Measurements from ENCODE around the gene TMEM244.
A peak's percentile ranks its signal among the peaks of the same experiment; 100 is the strongest.

TMEM244 gene

DNA sequence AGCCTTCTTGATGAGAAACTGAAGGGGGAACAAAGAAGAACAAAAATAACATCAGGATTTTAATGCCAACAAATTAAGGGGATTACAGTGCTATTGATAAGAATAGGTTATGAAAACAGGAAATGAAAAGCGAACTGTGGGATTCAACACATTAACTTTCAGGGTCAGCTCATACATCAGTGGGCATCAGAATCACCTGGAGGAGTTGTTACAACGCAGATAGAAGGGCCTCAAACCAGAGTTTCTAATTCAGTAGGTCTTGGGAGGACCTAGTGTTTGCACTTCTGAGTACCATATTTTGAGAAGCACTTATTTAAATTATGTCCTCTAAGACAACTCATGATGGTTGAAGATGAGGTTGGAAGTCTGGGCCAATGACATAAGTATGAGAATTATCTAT lies 5.6 kb upstream of the TMEM244 start:
- DNase-seq (ENCODE audit: low read depth), result no peak
- no peaks in the 10 kb centered on the region for H3K27me3 ChIP-seq (replicated peaks; ENCODE audit: control insufficient read depth, insufficient read depth, low read length)
- H3K4me1 ChIP-seq (ENCODE audit: control insufficient read depth, insufficient read depth, low read length), result peaks cover 13% of the 10 kb centered on the region
- H3K9me3 ChIP-seq (ENCODE audit: control insufficient read depth, low read length), result no peaks in the 10 kb centered on the region
- no peaks in the 10 kb centered on the region for H3K36me3 ChIP-seq (ENCODE audit: control insufficient read depth, insufficient read depth, low read length, severe bottlenecking)
- no peak overlapping the region for H3K9ac ChIP-seq (ENCODE audit: low read length)
- H3K4me3 ChIP-seq (ENCODE audit: low read length), result no peak overlapping the region

DNA sequence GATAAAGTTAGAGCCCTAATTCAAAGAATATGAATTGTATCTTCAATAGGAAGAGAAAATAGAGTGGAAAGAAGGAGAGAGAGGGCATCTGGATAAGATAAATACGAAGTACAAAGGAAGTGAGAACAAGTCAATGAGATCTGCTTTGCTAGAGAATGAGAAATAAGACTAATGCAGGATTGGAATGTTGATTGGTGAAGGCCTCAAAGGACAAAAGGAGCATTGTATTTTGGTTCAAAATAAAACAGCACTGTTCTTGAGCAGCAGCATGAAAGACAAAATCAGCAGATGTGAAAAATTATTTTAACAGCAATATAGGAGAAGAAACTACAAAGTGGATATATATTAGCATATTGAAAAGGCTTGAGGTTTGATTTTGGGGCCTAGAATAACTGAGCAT lies 5.1 kb upstream of the TMEM244 start:
- Histone ChIP-seq H3K9ac (ENCODE audit: low read length) (no peak overlapping the region), H3K9me3 (ENCODE audit: control insufficient read depth, low read length) (no peaks in the 10 kb centered on the region), H3K27me3 (replicated peaks; ENCODE audit: control insufficient read depth, insufficient read depth, low read length) (no peaks in the 10 kb centered on the region), H3K4me3 (ENCODE audit: low read length) (no peak overlapping the region), H3K4me1 (ENCODE audit: control insufficient read depth, insufficient read depth, low read length) (peaks cover 13% of the 10 kb centered on the region), H3K36me3 (ENCODE audit: control insufficient read depth, insufficient read depth, low read length, severe bottlenecking) (no peaks in the 10 kb centered on the region)
- DNase-seq (ENCODE audit: low read depth), result no peak

DNA sequence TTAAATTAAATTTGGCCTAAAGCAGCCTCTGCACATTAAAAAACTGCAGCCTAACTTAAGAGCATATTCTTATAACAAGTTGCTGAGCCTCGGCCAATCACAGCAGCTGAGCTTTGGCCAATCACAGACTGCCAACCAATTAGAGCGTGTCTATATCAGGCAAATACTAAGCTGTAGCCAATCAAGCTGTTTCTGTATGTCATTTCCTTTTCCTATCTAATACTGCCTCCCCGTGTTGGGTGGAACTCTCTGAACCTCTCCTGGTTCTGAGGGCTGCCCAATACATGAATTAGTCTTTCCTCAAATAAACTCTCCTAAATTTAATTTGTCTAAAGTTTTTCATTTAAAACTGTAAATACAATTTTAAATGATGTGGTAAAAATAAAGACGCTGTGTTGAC lies 3.9 kb upstream of the TMEM244 start:
- no peaks in the 10 kb centered on the region for H3K27me3 ChIP-seq (replicated peaks; ENCODE audit: control insufficient read depth, insufficient read depth, low read length)
- H3K4me3 ChIP-seq (ENCODE audit: low read length), result no peak overlapping the region
- no peak for DNase-seq (ENCODE audit: low read depth)
- no peak overlapping the region for H3K9ac ChIP-seq (ENCODE audit: low read length)
- H3K36me3 ChIP-seq (ENCODE audit: control insufficient read depth, insufficient read depth, low read length, severe bottlenecking), result no peaks in the 10 kb centered on the region
- no peaks in the 10 kb centered on the region for H3K9me3 ChIP-seq (ENCODE audit: control insufficient read depth, low read length)
- peaks cover 19% of the 10 kb centered on the region for H3K4me1 ChIP-seq (ENCODE audit: control insufficient read depth, insufficient read depth, low read length)

DNA sequence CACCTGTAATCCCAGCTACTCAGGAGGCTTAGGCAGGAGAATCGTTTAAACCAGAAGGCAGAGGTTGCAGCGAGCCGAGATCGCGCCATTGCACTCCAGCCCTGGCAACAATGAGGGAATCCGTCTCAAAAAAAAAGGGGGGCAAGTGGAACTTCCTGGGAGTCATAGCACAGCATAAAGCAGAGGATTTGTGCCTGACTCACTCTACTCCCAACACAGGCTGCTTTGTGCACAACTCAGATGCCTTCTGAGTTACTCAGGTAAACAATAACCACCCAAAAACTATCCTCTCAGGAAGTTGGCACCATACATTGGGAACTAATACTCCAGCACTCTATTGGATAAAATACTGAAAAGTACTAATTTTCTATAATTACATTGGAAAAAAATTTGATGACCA lies 2.5 kb upstream of the TMEM244 start:
- DNase-seq (ENCODE audit: low read depth), result peak; percentile 33
- Histone ChIP-seq H3K4me3 (ENCODE audit: low read length) (no peak overlapping the region), H3K9me3 (ENCODE audit: control insufficient read depth, low read length) (no peaks in the 10 kb centered on the region), H3K36me3 (ENCODE audit: control insufficient read depth, insufficient read depth, low read length, severe bottlenecking) (no peaks in the 10 kb centered on the region), H3K27me3 (replicated peaks; ENCODE audit: control insufficient read depth, insufficient read depth, low read length) (no peaks in the 10 kb centered on the region), H3K9ac (ENCODE audit: low read length) (no peak overlapping the region), H3K4me1 (ENCODE audit: control insufficient read depth, insufficient read depth, low read length) (peaks cover 30% of the 10 kb centered on the region)

DNA sequence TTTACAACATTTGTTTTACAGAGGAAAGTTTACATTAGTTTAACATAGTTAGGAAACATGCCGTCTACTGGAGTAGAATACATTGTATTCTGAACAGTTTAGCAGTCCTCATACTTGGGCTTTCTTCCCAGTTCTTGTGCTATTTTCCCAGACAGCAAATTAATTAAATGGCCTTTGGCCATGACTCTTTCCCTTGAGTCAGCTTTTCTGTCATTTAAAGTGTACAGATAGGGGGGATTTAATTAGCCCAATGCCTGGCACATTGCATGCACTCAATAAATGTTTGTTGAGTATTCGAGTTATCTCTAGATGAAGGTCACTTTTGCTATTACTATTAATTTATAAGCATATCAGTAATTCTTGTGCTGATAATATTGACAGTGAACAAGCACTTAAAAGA lies 1.6 kb downstream of the TMEM244 start:
- peaks cover 23% of the 10 kb centered on the region for H3K4me1 ChIP-seq (ENCODE audit: control insufficient read depth, insufficient read depth, low read length)
- no peak overlapping the region for H3K9ac ChIP-seq (ENCODE audit: low read length)
- peak; percentile 51 for DNase-seq (ENCODE audit: low read depth)
- no peaks in the 10 kb centered on the region for H3K27me3 ChIP-seq (replicated peaks; ENCODE audit: control insufficient read depth, insufficient read depth, low read length)
- H3K4me3 ChIP-seq (ENCODE audit: low read length), result peak overlapping the region; percentile 48
- no peaks in the 10 kb centered on the region for H3K36me3 ChIP-seq (ENCODE audit: control insufficient read depth, insufficient read depth, low read length, severe bottlenecking)
- no peaks in the 10 kb centered on the region for H3K9me3 ChIP-seq (ENCODE audit: control insufficient read depth, low read length)

DNA sequence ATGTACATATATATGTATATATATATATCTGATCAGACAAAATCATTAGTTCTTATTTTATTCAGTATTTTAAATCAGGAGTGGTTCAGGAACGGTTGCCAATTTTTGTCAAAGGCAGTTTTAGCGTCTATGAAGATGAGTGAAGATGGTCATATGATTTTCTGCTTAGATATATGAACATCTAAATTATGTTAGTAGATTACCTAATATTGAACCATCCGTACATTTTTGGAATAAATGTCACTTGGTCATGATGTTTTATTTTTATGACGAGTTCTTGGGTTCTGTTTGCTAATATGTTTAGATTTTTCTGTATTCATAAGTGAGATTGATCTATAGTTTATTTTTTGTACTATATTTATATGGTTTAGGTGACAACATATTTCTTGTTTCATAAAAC lies 3.3 kb downstream of the TMEM244 start:
- H3K9me3 ChIP-seq (ENCODE audit: control insufficient read depth, low read length), result no peaks in the 10 kb centered on the region
- H3K9ac ChIP-seq (ENCODE audit: low read length), result no peak overlapping the region
- no peaks in the 10 kb centered on the region for H3K36me3 ChIP-seq (ENCODE audit: control insufficient read depth, insufficient read depth, low read length, severe bottlenecking)
- H3K27me3 ChIP-seq (replicated peaks; ENCODE audit: control insufficient read depth, insufficient read depth, low read length), result no peaks in the 10 kb centered on the region
- peaks cover 23% of the 10 kb centered on the region for H3K4me1 ChIP-seq (ENCODE audit: control insufficient read depth, insufficient read depth, low read length)
- no peak for DNase-seq (ENCODE audit: low read depth)
- H3K4me3 ChIP-seq (ENCODE audit: low read length), result no peak overlapping the region

DNA sequence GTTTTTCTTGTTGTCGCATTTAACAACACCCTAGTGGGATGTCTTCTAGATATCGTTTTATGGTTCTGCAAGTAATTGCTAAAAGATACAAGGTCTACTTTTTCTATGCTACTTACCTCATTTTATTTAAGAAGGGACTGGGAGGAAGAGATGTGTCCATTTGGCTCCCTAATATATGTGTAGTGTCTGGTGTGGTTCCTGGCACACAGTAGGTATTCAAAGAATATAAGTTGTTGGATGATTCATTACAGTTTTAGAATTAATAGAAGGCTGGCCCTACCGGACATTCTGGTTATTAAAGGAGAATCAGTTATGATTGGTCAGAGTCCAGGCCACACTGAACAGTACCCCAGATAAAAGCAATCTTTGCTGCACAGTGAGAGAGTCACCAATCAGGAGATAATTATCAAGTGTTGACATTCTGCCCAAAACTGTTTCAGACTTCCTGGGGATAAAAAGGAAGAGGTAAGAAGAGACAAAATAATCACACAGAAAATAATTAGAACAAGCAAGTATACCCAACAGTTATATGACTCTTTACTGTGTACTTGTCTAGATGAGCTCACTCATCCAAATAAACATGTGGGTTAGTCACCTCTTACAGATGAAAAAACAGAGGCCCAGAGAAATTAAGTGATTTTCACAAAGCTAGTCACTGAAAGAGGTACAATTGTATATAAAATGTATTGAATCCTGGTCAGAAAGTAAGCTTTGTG lies 7.0 kb downstream of the TMEM244 start:
- no peaks in the 10 kb centered on the region for H3K27me3 ChIP-seq (replicated peaks; ENCODE audit: control insufficient read depth, insufficient read depth, low read length)
- peaks cover 3% of the 10 kb centered on the region for H3K4me1 ChIP-seq (ENCODE audit: control insufficient read depth, insufficient read depth, low read length)
- H3K9me3 ChIP-seq (ENCODE audit: control insufficient read depth, low read length), result peaks cover 5% of the 10 kb centered on the region
- no peaks in the 10 kb centered on the region for H3K36me3 ChIP-seq (ENCODE audit: control insufficient read depth, insufficient read depth, low read length, severe bottlenecking)
- no peak overlapping the region for H3K4me3 ChIP-seq (ENCODE audit: low read length)
- peak; percentile 37 for DNase-seq (ENCODE audit: low read depth)
- H3K9ac ChIP-seq (ENCODE audit: low read length), result no peak overlapping the region

DNA sequence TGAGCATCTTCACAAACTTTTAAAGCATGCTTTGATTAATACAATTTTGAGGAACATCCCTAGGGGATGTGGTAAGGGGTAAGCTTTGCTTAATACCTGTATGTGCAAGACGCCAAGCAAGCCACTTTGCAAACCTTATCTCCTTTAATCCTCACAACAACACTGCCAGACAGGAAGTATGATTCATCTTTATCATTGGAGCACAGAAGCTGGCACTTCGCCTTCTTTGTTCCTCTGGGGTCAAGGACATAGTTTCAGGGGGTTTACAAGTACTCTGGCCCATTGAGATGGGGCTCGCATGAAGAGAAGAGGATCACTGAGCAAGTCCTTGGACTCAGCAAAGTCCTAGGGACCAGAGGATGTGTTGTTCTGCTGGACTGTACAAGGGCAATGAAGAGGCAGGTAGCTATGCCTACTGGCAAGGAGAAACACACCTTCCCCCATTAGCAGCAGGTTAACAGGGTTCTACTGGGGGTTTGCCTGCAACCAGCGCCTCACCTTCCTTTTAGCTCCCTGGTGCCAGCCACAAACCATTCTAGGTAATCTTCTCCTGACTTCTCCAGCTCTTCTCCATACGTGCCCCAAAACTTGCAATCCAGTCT lies 8.8 kb downstream of the TMEM244 start:
- H3K27me3 ChIP-seq (replicated peaks; ENCODE audit: control insufficient read depth, insufficient read depth, low read length), result no peaks in the 10 kb centered on the region
- no peak overlapping the region for H3K4me3 ChIP-seq (ENCODE audit: low read length)
- H3K4me1 ChIP-seq (ENCODE audit: control insufficient read depth, insufficient read depth, low read length), result no peaks in the 10 kb centered on the region
- H3K9me3 ChIP-seq (ENCODE audit: control insufficient read depth, low read length), result peaks cover 5% of the 10 kb centered on the region
- no peak for DNase-seq (ENCODE audit: low read depth)
- no peak overlapping the region for H3K9ac ChIP-seq (ENCODE audit: low read length)
- H3K36me3 ChIP-seq (ENCODE audit: control insufficient read depth, insufficient read depth, low read length, severe bottlenecking), result no peaks in the 10 kb centered on the region

DNA sequence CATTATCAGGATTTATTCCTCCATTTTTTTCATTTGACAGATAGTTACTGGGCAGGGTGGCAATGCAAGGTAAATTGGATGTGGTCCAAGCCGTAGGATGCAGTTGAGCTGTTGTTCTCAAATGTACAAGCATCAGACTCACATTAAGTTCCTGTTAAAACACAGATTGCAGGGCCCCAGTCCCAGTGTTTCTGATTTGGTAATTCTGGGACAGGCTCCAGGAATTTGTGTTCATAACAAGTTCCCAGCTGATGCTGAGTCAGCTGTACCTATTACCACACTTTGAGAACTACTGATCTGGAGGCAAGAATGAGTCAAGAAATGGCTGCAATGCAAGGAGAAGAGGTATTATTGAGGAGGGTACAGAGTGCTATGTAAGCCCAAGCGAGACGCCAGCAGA lies 11.7 kb downstream of the TMEM244 start:
- no peak overlapping the region for H3K9ac ChIP-seq (ENCODE audit: low read length)
- H3K36me3 ChIP-seq (ENCODE audit: control insufficient read depth, insufficient read depth, low read length, severe bottlenecking), result no peaks in the 10 kb centered on the region
- DNase-seq (ENCODE audit: low read depth), result peak; percentile 31
- no peaks in the 10 kb centered on the region for H3K27me3 ChIP-seq (replicated peaks; ENCODE audit: control insufficient read depth, insufficient read depth, low read length)
- peaks cover 2% of the 10 kb centered on the region for H3K4me1 ChIP-seq (ENCODE audit: control insufficient read depth, insufficient read depth, low read length)
- H3K9me3 ChIP-seq (ENCODE audit: control insufficient read depth, low read length), result peaks cover 5% of the 10 kb centered on the region
- no peak overlapping the region for H3K4me3 ChIP-seq (ENCODE audit: low read length)

DNA sequence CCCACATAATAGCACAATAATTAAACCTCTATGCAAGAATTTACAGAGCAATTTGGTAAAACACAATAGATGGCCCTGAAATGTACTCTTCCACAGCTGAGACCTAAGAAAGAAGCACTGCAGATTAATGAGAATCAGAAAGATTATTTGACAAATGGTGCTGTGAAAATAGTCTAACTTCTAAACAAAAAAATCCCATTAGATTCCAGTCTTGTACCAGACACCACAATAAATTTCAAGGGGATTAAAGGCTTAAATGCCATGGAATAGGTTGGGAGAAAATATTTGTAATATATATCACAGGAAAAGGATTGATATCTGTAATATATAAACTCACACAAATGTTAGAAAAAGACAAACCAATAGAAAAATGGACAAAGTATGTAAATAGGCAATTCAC lies 14.4 kb downstream of the TMEM244 start:
- no peak for DNase-seq (ENCODE audit: low read depth)
- Histone ChIP-seq H3K9ac (ENCODE audit: low read length) (no peak overlapping the region), H3K4me3 (ENCODE audit: low read length) (no peak overlapping the region), H3K36me3 (ENCODE audit: control insufficient read depth, insufficient read depth, low read length, severe bottlenecking) (no peaks in the 10 kb centered on the region), H3K9me3 (ENCODE audit: control insufficient read depth, low read length) (peaks cover 5% of the 10 kb centered on the region), H3K4me1 (ENCODE audit: control insufficient read depth, insufficient read depth, low read length) (peaks cover 3% of the 10 kb centered on the region), H3K27me3 (replicated peaks; ENCODE audit: control insufficient read depth, insufficient read depth, low read length) (no peaks in the 10 kb centered on the region)

DNA sequence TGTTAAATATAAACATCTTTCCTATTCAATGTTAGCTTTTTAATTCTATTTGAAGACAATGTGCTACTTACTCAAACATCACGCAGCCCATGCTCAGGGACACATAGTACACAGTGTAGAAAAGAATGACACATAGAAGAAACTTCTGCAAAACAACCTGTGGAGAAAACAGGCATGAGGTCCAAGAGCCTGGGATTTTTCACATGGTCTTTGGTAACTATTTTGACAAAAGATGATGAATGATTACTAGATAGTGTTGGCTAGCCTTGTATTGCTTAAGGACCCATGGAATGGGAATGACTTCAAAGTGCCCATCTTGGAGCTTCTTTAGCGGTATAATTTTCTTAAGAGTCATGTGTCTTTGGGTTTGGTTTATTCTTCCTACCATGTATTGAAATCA lies 15.4 kb downstream of the TMEM244 start:
- Histone ChIP-seq H3K4me3 (ENCODE audit: low read length) (no peak overlapping the region), H3K36me3 (ENCODE audit: control insufficient read depth, insufficient read depth, low read length, severe bottlenecking) (no peaks in the 10 kb centered on the region), H3K9me3 (ENCODE audit: control insufficient read depth, low read length) (peaks cover 5% of the 10 kb centered on the region), H3K27me3 (replicated peaks; ENCODE audit: control insufficient read depth, insufficient read depth, low read length) (no peaks in the 10 kb centered on the region), H3K9ac (ENCODE audit: low read length) (no peak overlapping the region), H3K4me1 (ENCODE audit: control insufficient read depth, insufficient read depth, low read length) (peaks cover 3% of the 10 kb centered on the region)
- DNase-seq (ENCODE audit: low read depth), result no peak

Measured in adipocyte (in vitro differentiated cells).